Inflammatory macrophage (primary cell): ENCODE results near the gene USP20.
A peak's percentile ranks its signal among the peaks of the same experiment; 100 is the strongest.

Experiments
- DNase-seq, 2 donors: peaks; one replicate each; pipeline ENCODE4 v3.0.0-alpha.2; 2020 to 2022

USP20 gene

GRCh38 chr9:129823935-129824601 lies 11.2 kb upstream of the USP20 start, which contains the start of gene TOR1A:
Gene TOR1A, minus strand, starts transcription at chr9:129824136. Its CDS starts 51 bp downstream, at chr9:129824085.
- DNase-seq = peak; percentile 94 to 95

- DNase-seq = no peak
Observed at GRCh38 chr9:129826344-129826743, 8.9 kb upstream of the USP20 start.

DNA sequence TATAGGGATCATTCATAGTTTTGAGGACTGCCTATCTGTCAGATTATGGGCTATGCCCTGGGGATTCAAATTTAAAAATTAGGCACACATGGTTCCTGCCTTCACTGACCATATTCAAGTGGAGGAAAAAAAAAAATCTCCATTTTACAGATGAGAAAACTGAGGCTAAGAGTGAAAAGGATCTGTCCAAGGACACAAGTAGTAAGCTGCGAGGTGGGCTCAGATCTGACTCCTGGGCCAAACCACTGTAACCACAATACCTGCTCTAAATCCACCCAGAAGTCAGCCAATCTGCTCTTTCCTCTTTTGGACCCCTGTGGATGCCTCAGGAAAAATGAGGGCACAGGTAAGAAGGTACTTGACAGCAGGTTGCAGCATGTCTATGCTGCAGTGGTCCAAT lies 8.5 kb upstream of the USP20 start:
- DNase-seq = no peak

- no peak for DNase-seq
Observed at GRCh38 chr9:129828051-129828450, 7.2 kb upstream of the USP20 start.

- no peak for DNase-seq
Observed at GRCh38 chr9:129828969-129829368, 6.3 kb upstream of the USP20 start.

DNA sequence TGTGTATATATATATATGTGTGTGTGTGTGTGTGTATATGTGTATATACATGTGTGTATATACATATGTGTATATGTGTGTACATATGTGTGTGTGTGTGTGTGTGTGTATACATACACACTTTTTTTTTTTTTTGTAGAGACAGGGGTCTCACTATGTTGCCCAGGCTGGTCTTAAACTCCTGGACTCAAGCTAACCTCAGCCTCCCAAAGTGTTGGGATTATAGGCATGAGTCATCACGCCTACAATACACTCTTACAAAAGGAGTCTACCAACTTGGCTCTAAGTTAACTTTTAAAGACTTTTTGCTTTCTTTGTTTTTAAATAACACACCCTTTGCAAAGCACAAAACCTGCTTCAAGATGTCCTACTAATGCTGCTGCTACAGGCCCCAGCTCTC lies 2.3 kb upstream of the USP20 start:
- DNase-seq = peak in 1 of 2 donors; percentile 34

DNA sequence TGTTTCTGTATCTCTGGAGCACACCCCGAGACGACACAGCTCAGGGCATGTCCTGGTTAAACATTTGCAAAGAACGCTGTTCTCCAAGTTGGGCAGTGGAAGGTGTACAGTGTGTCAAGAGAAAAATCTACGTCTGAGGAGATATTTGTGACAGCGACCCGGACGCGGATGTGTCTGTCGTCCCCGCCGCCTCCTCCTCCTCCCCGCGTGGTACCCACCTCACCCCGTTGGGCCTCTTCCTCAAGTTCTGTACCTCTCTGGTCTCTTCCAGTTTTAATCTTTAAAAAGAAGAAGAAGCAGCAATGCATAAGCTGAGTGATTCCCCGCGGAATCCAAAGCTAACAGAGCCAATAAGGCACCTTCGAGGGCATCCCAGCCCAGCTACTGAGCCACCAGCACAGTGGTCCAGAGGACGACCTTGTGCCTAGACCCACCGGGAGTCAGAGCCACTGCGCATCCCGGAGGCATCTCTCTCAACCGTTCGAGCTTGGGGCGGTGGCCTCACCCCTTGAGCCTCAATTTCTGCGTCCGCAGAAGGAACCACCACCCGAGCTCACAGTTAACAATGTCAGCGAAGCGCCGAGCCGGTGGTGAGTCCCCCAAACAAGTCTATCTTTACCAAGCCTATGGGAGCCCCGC lies 650 bp upstream of the USP20 start:
- DNase-seq = peak; percentile 28 to 43

DNA sequence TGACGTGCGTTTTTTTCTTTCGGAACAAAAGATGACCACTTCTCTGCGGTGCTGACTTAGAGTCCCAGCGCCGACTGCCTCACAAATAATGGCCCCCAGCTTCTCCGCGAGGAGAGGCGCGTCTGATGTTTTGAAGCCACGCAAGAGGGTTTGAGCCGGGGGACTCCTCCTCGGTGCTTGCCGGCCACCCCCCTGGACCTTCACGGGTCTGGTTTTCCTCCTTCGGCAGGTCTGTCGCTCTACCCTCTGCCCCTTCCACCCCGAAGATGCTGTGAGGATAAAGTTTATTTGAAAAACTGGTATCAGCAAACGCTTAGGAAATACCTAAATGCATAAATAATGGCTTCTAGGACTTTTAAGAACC lies 584 bp downstream of the USP20 start:
- no peak for DNase-seq

GRCh38 chr9:129836311-129837007 lies 1.2 kb downstream of the USP20 start:
- no peak for DNase-seq

GRCh38 chr9:129838707-129839259 lies 3.5 kb downstream of the USP20 start:
- DNase-seq = peak; percentile 77 to 88

GRCh38 chr9:129839324-129840023 lies 4.2 kb downstream of the USP20 start:
- DNase-seq = peak; percentile 17 to 52

DNA sequence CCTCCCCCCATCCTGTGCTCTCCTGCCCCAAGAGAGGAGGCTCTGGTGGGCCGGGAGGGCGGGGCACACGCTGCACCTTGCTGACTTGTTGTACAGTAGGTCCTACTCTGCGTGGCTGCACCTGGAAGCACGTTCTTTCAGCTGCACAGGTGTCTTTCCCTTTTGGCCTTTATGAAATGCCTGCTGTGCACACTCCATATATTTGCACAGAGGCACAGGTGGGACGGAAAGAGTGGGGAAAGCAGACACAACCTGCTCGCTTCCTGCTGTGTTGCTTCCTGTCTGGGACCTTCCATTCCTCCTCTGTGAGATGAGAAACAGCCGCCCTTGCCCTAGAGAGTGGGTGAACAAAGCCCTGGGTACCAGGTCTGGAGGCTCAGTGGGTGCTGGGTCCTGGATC lies 4.8 kb downstream of the USP20 start:
- DNase-seq = no peak

DNA sequence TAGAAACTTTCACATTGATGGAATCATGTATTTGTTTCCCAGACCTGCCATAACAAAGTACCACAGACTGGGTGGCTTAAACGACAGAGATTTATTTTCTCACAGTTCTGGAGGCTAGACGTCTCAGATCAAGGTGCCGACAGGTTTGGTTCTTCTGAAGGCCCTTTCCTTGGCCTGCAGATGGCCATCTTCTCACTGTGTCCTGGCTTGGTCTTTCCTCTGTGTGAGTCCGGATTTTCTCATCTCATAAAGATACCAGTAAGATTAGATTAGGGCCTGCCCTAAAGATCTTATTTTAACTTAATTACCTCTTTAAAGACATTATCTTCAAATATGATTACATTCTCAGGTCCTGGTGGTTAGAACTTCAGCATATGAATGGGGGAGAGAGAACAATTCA lies 5.8 kb downstream of the USP20 start:
- no peak for DNase-seq

- no peak for DNase-seq
Observed at GRCh38 chr9:129845373-129845772, 10.1 kb downstream of the USP20 start.

DNA sequence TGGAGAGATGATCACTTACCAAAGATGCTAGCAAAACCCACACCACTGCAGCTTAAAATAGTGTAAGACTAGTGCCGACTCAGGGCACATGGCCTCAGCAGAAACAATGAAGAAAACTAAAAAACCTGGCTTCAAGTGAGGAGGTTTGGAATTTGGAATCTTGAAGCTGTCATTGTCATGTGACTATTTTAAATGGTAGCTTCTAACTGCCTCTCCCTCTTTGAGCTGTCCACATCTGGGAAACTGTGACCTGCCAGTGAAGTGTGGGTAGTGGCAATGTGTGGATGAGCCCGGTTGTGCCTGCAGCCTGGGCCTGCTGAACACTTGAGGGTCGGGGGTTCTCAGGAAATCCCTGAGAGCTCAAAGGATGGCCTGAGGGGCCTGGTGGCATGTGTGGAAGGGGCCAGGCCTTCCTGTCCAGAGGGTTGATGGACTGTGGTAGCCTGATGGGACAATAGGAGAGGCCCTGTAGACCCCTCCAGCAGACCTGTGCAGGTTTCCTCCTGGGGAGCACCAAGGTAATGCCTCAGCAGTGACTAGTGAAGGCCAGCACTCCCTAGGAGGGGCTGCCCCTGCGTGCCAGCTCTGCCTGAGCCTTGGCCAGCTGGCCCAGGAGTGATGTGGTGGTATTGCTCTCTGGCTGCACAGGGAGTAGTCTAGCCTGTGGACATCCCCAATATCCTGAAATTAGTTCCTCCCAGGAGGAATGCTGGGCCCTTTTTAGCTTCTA lies 13.6 kb downstream of the USP20 start:
- DNase-seq = no peak

GRCh38 chr9:129849901-129850300 lies 14.6 kb downstream of the USP20 start:
- no peak for DNase-seq

DNA sequence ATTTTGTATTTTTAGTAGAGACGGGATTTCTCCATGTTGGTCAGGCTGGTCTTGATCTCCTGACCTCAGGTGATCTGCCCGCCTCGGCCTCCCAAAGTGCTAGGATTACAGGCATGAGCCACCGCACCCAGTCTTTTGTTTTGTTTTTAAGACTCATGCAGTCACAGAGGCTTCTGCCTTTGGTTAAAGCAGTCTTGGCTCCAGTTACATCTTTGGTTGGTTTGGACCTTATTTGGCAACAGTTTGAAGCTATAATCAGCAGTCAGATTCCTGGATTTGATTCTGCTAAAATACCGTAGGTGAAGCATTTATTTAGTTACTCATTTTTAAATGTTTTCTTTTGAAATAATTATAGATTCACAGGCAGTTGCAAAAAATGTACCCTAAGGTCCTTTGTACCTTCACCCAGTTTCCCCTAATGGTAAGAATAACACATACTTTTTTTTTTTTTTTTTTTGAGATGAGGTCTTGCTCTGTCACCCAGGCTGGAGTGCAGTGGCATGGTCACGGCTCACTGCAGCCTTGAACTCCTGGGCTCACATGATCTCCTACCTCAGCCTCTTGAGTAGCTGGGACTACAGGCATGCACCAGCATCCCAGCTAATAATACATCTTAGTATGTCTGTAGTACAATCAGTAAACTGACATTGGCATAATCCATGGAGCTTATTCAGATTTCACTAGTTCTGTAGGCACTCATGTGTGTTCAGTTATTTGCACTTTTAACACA lies 15.7 kb downstream of the USP20 start:
- DNase-seq = no peak

DNA sequence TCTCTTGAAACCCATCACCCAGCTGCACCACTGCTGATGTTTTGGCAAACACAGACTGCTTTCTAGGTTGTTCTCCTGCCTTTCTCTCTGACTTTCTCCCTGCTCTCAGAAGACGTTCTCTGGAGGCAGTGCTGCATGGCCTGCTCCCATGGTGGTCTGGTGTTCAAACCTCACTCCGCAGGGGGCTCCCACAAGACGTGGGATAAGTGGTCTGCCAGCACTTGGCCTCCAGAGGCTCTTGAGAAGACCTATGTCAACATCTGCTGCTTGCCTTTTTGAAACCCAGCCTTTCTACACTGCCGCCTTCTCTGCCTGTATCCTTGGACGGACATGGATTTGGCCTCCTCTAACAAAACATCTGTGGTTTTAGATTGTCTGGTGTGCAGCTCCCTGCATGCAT lies 16.6 kb downstream of the USP20 start:
- no peak for DNase-seq

DNA sequence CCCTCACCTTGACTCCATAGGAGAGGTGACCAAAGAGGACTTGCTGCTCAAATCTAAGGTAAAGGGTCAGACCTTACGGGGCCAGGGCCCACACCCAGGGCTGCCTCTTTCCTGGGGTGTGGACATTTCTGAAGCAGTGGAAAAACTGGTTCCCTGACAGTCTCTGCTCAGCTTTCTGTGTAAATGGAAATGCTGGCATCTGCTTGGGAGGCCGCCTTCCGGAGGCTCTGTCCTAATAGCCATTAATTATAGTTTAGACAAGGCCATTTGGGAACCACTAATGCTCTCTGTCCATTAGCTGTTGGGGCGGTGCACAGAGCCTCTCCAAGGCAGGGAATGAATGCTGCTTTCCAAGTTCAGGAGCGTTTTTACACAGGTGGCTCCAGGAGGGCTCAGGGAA lies 17.3 kb downstream of the USP20 start:
- DNase-seq = no peak

DNA sequence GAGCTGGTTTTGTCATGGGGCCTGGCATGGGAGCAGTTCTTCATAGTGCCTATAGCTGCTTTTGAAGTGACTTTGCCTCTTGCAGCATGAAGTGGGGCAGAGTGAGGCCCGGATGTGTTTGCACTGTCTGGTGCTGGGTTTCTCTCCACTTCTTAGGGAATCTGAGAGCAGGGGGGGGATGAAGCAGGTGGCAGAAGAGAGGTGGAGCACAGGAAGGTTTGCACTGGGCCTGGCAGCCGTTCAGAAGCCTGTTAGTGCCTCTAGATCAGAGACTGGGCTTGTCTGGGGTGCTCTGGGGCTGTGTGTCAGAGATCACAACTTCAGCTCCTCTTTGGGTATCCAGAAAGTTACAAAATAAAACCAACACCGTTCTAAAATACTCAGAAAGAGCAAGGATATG lies 18.4 kb downstream of the USP20 start:
- DNase-seq = no peak

- DNase-seq = no peak
Observed at GRCh38 chr9:129854588-129855110, 19.4 kb downstream of the USP20 start.
